ENCODE measurements around the gene CTRB1. TPM values are rescaled to one million over a fixed set of nuclear protein-coding genes. Genes with fewer than 3 reads are reported as not detected.

The CTRB1 gene
- total RNA-seq, 1 donor: not detected

- no peak for TF ChIP-seq CTCF (IDR thresholded peaks at IDR 0.05; ENCODE audit: insufficient read depth, low read depth, low read length)
- H3K4me3 ChIP-seq (ENCODE audit: low read depth, low read length): no peak overlapping the region
- no peak for DNase-seq (ENCODE audit: low read depth)
Observed at GRCh38 chr16:75181630-75182029, 37.2 kb upstream of the CTRB1 start.

DNA sequence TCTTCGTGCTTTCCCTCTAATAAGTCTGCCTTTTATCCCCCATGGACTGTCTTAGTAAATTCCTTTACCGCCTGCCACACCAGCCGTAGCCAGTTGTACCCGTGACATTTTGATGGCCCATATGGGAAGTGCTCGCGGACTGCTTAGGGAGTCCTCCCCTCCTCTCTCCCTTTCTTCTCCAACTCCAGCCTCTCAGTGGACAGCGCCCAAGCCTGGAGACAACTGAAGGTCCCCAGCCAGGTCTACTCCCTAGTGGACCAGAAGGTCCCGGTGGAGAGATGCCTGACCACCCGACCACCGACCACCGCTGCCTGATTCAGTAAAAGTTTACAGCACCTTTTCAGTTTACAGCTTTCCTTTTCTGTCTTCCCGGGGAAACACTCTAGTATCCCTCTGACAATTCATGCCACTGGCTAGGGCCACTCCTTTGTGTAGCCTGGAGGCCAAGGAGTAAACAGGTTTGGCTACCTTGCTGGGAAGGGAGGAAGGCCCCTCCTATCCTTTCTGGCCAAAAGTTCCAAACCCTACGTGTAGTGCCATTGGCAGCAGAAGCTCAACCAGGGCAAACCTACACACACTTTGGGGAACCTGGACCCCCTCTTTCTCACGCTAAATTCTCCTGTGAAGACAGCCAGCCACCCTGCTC, 29.8 kb upstream of the CTRB1 start:
- H3K4me3 ChIP-seq (ENCODE audit: low read depth, low read length): no peak overlapping the region
- no peak for TF ChIP-seq CTCF (IDR thresholded peaks at IDR 0.05; ENCODE audit: insufficient read depth, low read depth, low read length)
- DNase-seq (ENCODE audit: low read depth): no peak

DNA sequence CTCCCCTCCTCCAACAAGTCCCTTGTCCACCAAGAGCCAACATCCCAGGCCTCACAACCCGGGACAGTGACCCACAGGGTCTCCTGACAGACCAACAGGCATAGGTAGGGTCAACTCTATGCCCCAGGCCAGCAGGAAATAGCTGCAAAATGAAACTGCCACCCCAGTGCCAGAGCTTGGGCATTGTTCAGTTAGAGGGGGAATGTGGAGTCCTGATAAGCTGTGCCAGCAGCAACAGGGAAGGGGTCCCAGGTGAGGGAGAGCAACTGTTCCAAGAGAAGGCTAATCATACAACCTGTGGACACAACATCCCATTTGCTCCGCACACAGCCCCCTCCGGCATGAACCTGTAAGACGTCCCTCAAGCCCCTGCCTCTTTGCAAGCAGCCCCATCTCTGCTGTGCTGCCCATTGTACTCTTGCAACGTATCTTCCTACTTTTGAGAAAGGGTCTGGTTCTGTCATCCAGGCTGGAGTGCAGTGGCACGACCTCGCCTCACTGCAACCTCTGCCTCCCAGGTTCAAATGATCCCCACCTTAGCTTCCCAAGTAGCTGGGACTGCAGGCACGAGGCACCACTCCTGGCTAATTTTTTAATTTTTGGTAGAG, 29.0 kb upstream of the CTRB1 start:
- no peak for DNase-seq (ENCODE audit: low read depth)
- H3K4me3 ChIP-seq (ENCODE audit: low read depth, low read length): no peak overlapping the region
- no peak for TF ChIP-seq CTCF (IDR thresholded peaks at IDR 0.05; ENCODE audit: insufficient read depth, low read depth, low read length)

DNA sequence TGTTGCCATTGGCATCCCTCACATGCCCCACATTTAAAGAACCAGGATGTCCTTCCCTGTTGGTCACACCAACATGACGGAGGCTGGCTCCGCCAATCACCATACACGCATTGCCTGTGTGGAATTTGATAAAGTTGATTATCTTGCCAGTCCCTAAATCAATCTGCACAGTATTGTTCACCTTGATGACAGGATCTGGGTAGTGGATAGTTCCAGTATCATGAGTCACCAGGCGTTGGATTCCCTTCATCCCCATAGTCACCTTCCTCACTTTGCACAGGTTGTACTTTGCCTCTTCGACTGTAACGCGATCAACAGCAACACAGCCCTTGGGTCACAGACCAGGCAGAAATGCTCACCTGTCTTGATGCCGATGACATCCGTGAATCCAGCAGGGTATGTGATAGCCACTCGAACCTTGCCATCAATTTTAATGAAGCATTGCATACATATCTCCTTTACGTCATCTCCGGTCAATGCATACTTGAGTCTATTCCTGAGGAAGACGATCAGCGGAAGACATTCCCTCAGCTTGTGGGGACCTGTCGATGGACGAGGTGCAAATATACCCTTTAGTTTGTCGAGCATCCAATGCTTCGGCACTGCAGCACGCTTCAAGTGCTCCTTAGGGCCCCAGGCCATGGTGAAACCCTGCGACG, 26.1 kb upstream of the CTRB1 start:
- TF ChIP-seq CTCF (IDR thresholded peaks at IDR 0.05; ENCODE audit: insufficient read depth, low read depth, low read length): no peak
- no peak overlapping the region for H3K4me3 ChIP-seq (ENCODE audit: low read depth, low read length)
- no peak for DNase-seq (ENCODE audit: low read depth)

GRCh38 chr16:75193265-75193650, 25.5 kb upstream of the CTRB1 start:
- DNase-seq (ENCODE audit: low read depth): peak; percentile 11
- TF ChIP-seq CTCF (IDR thresholded peaks at IDR 0.05; ENCODE audit: insufficient read depth, low read depth, low read length): no peak
- no peak overlapping the region for H3K4me3 ChIP-seq (ENCODE audit: low read depth, low read length)

DNA sequence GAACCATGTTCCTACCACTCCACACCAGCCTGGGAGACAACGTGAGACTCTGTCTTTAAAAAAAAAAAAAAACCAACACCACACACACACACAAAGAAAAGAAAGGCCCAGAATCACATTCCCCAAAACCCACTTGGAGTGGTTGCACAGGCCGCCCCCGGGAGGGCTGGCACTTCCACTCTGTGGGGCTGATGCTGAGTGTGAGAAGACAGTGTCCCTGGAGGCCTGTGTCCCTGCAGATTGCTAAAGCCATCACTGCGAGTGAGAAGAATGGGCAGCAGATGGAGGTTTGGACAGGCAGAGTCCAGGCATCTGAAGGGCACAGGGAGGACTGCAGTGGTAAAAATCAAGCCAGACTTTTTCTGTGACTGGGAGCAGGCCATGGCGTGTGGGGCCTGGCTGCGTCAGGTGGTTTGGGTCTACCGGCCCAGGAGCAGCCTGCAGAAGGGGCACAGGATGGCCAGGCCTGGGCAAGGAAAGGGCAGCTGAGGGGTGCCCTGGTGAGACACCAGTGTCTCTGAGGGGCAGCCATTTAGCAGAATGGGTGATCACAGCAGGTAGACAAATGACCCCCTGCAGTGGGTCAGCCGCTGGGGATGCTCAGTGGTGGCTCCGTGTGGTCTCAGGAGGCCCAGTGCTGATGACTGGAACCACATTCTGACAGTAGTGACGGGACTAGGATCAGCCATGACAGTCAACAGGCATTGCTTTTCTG, 24.9 kb upstream of the CTRB1 start:
- no peak for TF ChIP-seq CTCF (IDR thresholded peaks at IDR 0.05; ENCODE audit: insufficient read depth, low read depth, low read length)
- DNase-seq (ENCODE audit: low read depth): no peak
- no peak overlapping the region for H3K4me3 ChIP-seq (ENCODE audit: low read depth, low read length)

Data from fibroblast of villous mesenchyme (primary cell).